WTC11 (cell line): ENCODE results near the gene HERC2. TPM values are rescaled to one million over a fixed set of nuclear protein-coding genes. Genes with fewer than 3 reads are reported as not detected.
"Not testable (repeated sequence)": the region's sequence is repeated elsewhere in the genome, so short reads cannot be mapped to it uniquely, and the experiment has no call there.

Experiments used
- ATAC-seq: fragments of 200-7000 bp; cut with Tn5 transposase; 2 replicates; pipeline ENCODE4 v1.10.0; 2021; ENCODE audit warnings: mild to moderate bottlenecking, moderate library complexity
- CTCF ChIA-PET: fragments of 300-600 bp; sonication (Branson Sonifier 250); formaldehyde crosslinking; loops from one replicate; lab custom pipeline; 2021; ENCODE audit warnings: antibody characterized with exemption; lab: Charles Lee
- POLR2A ChIA-PET: fragments of 350-600 bp; sonication (Branson Sonifier 250); formaldehyde crosslinking; loops from one replicate; lab custom pipeline; 2021; ENCODE audit warnings: antibody characterized with exemption; lab: Charles Lee
- DNase-seq: peaks from one replicate; pipeline ENCODE4 v3.0.0; 2021; ENCODE audit warnings: low spot score
- H3K27ac Mint-ChIP-seq: 2 replicates; pipeline ENCODE4 v1.8.0; 2021; ENCODE audit warnings: mixed read lengths
- H3K27me3 Mint-ChIP-seq: 2 replicates; pipeline ENCODE4 v1.8.0; 2021; ENCODE audit warnings: low read depth, mild to moderate bottlenecking, moderate library complexity, mixed read lengths
- H3K36me3 Mint-ChIP-seq: 2 replicates; pipeline ENCODE4 v1.8.0; 2021; ENCODE audit warnings: mixed read lengths
- H3K4me1 Mint-ChIP-seq: 2 replicates; pipeline ENCODE4 v1.8.0; 2022; ENCODE audit warnings: mixed read lengths
- H3K4me3 Mint-ChIP-seq: 2 replicates; pipeline ENCODE4 v1.8.0; 2021; ENCODE audit warnings: mild to moderate bottlenecking, moderate library complexity, mixed read lengths
- H3K9me3 Mint-ChIP-seq: 2 replicates; pipeline ENCODE4 v1.8.0; 2021; ENCODE audit warnings: mixed read lengths
- AFF4 ChIP-seq: sonication (generic); formaldehyde crosslinking; IDR thresholded peaks from 2 replicates; pipeline ENCODE4 v1.8.1; 2023; ENCODE audit warnings: mild to moderate bottlenecking, missing genetic modification reagents, borderline replicate concordance
- ATF6 ChIP-seq: sonication (generic); formaldehyde crosslinking; IDR thresholded peaks from 2 replicates; pipeline ENCODE4 v1.8.1; 2023; ENCODE audit warnings: mild to moderate bottlenecking, missing genetic modification reagents
- EMX1 ChIP-seq: fragments of 250-450 bp; sonication (Bioruptor Pico); IDR thresholded peaks from 2 replicates; pipeline ENCODE4 v1.8.0; 2021; ENCODE audit warnings: mild to moderate bottlenecking
- FOXK1 ChIP-seq: sonication (generic); formaldehyde crosslinking; IDR thresholded peaks from 2 replicates; pipeline ENCODE4 v1.8.0; 2022; ENCODE audit warnings: mild to moderate bottlenecking, moderate library complexity, missing genetic modification reagents
- JAZF1 ChIP-seq: fragments of 250-450 bp; sonication (Bioruptor Pico); IDR thresholded peaks from 2 replicates; pipeline ENCODE4 v1.9.0; 2021; ENCODE audit warnings: moderate library complexity, mild to moderate bottlenecking, inconsistent platforms
- KAT7 ChIP-seq: sonication (generic); formaldehyde crosslinking; IDR thresholded peaks from 2 replicates; pipeline ENCODE4 v1.8.1; 2023; ENCODE audit warnings: missing genetic modification reagents, mild to moderate bottlenecking, borderline replicate concordance
- MAX ChIP-seq: sonication (generic); formaldehyde crosslinking; IDR thresholded peaks from 2 replicates; pipeline ENCODE4 v1.8.0; 2022; ENCODE audit warnings: mild to moderate bottlenecking, missing genetic modification reagents
- NFE2L1 ChIP-seq: sonication (generic); formaldehyde crosslinking; IDR thresholded peaks from 2 replicates; pipeline ENCODE4 v1.8.1; 2023; ENCODE audit warnings: missing genetic modification reagents
- NR1H2 ChIP-seq: sonication (generic); formaldehyde crosslinking; IDR thresholded peaks from 2 replicates; pipeline ENCODE4 v1.9.0; 2021; ENCODE audit warnings: mild to moderate bottlenecking, moderate library complexity, missing genetic modification reagents
- OVOL2 ChIP-seq: fragments of 250-450 bp; sonication (Bioruptor Pico); IDR thresholded peaks from 2 replicates; pipeline ENCODE4 v1.9.0; 2021; ENCODE audit warnings: mild to moderate bottlenecking, borderline replicate concordance
- SMAD4 ChIP-seq: sonication (generic); formaldehyde crosslinking; IDR thresholded peaks from 2 replicates; pipeline ENCODE4 v1.8.0; 2022; ENCODE audit warnings: mild to moderate bottlenecking, missing genetic modification reagents
- SOX15 ChIP-seq: fragments of 250-450 bp; sonication (Bioruptor Pico); IDR thresholded peaks from 2 replicates; pipeline ENCODE4 v1.9.0; 2021; ENCODE audit warnings: mild to moderate bottlenecking
- TEAD4 ChIP-seq: sonication (generic); formaldehyde crosslinking; IDR thresholded peaks from 2 replicates; pipeline ENCODE4 v1.8.0; 2022; ENCODE audit warnings: mild to moderate bottlenecking, missing genetic modification reagents
- TP53 ChIP-seq: sonication (generic); formaldehyde crosslinking; IDR thresholded peaks from 2 replicates; pipeline ENCODE4 v1.8.1; 2023; ENCODE audit warnings: mild to moderate bottlenecking, missing genetic modification reagents
- ZBTB43 ChIP-seq: sonication (generic); formaldehyde crosslinking; IDR thresholded peaks from 2 replicates; pipeline ENCODE4 v1.8.1; 2023; ENCODE audit warnings: mild to moderate bottlenecking, missing genetic modification reagents
- ZNF396 ChIP-seq: fragments of 250-450 bp; sonication (Bioruptor Pico); IDR thresholded peaks from 2 replicates; pipeline ENCODE4 v1.8.0; 2021; ENCODE audit warnings: mild to moderate bottlenecking, moderate library complexity, borderline replicate concordance
- total RNA-seq: library from RNA; stranded (reverse); gene quantifications from 3 replicates; pipeline ENCODE4 v1.2.3, GENCODE V29; 2021
- TF ChIP-seq, protein P1 (sequence below): sonication (generic); formaldehyde crosslinking; IDR thresholded peaks from 2 replicates; pipeline ENCODE4 v1.8.1; 2022; ENCODE audit warnings: low read depth, mild to moderate bottlenecking, moderate library complexity, missing genetic modification reagents, borderline replicate concordance
- TF ChIP-seq, protein P2 (sequence below): sonication (generic); formaldehyde crosslinking; IDR thresholded peaks from 2 replicates; pipeline ENCODE4 v1.8.1; 2022; ENCODE audit warnings: mild to moderate bottlenecking, missing genetic modification reagents, moderate library complexity, borderline replicate concordance

HERC2 gene
- total RNA-seq, 1 experiment from 2014 or later = 81.5 TPM

DNA sequence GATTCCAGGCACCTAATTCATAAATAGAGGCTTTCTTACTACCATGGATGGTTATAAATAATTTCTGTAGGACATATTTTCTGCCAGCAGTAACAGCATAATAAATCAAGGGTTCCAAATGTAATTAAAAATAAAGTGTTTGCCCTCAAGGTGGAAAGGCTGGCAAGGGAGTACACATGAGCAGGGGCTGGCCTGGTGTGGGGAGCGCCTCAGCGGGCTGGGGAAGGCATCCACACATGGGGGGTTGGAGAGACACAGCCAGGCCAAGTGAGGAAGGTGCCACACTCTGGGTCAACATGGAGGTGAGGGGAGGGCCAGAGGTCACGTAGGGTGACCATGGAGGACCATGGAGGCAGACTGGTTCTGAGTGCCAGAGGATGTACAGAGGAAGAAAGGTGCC is 157.1 kb downstream of the HERC2 start:
- ChIA-PET CTCF (no interaction called here), POLR2A (no interaction called here)
- ATAC-seq (no peak), DNase-seq (no peak)
- TF ChIP-seq SOX15 (CRISPR knock-in tag) (no peak), ZBTB43 (no peak), EMX1 (CRISPR knock-in tag) (no peak)
- Mint-ChIP-seq H3K36me3 (peaks cover 90% of the 10 kb centered on the region), H3K27ac (no peak overlapping the region), H3K9me3 (peaks cover 15% of the 10 kb centered on the region), H3K4me3 (no peak overlapping the region), H3K4me1 (peaks cover 11% of the 10 kb centered on the region), H3K27me3 (no peaks in the 10 kb centered on the region)

DNA sequence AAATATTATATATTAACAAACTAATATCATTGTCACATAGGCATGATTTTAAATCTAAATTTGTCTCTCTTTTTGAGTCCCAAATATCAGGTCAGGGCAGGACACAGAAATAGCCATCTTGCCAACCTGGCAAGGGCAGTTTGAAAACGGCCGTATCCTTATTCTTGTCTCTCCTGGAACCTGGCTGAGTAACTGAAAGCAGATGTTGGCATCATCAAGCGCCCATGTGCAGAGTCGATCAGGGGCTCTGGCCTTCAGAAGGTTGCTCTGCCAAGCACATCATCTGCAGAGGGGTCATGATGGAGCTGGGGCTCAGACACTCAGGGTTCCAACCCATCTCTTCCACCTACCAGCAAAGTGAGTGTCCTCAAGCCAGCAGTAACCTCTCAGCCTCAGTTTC is 167.7 kb downstream of the HERC2 start:
- Mint-ChIP-seq H3K9me3 (peaks cover 36% of the 10 kb centered on the region), H3K36me3 (peaks cover 59% of the 10 kb centered on the region), H3K27ac (no peak overlapping the region), H3K4me3 (no peak overlapping the region), H3K4me1 (no peaks in the 10 kb centered on the region), H3K27me3 (no peaks in the 10 kb centered on the region)
- no peak for ATAC-seq
- POLR2A ChIA-PET = no interaction called here
- no peak for DNase-seq
- CTCF ChIA-PET = no interaction called here
- TF ChIP-seq MAX (CRISPR knock-in tag) (no peak), KAT7 (CRISPR knock-in tag) (no peak), AFF4 (CRISPR knock-in tag) (no peak), ATF6 (CRISPR knock-in tag) (no peak), EMX1 (CRISPR knock-in tag) (no peak)
- TF ChIP-seq, all 79 proteins: peak for 0

DNA sequence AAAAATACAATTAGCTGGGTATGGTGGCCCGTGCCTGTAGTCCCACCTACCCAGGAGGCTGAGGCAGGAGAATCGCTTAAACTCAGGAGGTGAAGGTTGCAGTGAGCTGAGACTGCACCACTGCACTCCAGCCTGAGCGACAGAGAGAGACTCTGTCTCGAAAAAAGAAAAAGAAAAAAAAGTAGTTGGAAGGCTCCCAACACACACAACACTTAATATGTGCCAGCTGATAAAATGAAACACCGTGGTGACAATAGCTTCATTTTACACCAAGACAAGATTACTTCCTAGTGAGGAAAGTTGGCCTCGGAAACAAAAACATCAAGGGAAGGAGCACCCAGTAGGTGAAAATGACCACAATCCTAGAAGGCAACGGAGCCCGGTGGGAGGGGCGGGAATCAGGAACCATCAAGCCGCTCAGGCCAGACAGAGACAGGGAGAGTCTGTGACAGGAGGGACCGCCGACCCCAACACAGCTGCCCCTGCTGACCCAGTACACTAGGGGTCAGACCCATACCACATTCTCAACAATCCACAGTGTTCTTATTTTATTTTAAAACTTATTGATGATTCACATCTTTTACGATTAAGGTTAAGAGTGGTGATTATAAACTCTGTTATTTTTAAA is 168.4 kb downstream of the HERC2 start:
- H3K27me3 Mint-ChIP-seq = no peaks in the 10 kb centered on the region
- DNase-seq (no peak), ATAC-seq (no peak)
- peaks cover 55% of the 10 kb centered on the region for H3K36me3 Mint-ChIP-seq
- no peaks in the 10 kb centered on the region for H3K4me1 Mint-ChIP-seq
- peak overlapping the region; percentile 26; the same call in 1 of the 2 replicates for H3K27ac Mint-ChIP-seq
- H3K4me3 Mint-ChIP-seq = no peak overlapping the region
- H3K9me3 Mint-ChIP-seq = peaks cover 32% of the 10 kb centered on the region
- TF ChIP-seq FOXK1 (CRISPR knock-in tag) = no peak
- TF ChIP-seq TP53 (CRISPR knock-in tag) = no peak
- TF ChIP-seq SMAD4 (CRISPR knock-in tag) = no peak
- TF ChIP-seq, protein P1, sequence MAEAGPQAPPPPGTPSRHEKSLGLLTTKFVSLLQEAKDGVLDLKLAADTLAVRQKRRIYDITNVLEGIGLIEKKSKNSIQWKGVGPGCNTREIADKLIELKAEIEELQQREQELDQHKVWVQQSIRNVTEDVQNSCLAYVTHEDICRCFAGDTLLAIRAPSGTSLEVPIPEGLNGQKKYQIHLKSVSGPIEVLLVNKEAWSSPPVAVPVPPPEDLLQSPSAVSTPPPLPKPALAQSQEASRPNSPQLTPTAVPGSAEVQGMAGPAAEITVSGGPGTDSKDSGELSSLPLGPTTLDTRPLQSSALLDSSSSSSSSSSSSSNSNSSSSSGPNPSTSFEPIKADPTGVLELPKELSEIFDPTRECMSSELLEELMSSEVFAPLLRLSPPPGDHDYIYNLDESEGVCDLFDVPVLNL (CRISPR knock-in tag) = no peak
- no peak for TF ChIP-seq NFE2L1
- TF ChIP-seq ZNF396 (CRISPR knock-in tag) = no peak
- no peak for TF ChIP-seq TEAD4 (CRISPR knock-in tag)
- no peak for TF ChIP-seq OVOL2
- no peak for TF ChIP-seq NR1H2 (CRISPR knock-in tag)
- TF ChIP-seq, protein P2, sequence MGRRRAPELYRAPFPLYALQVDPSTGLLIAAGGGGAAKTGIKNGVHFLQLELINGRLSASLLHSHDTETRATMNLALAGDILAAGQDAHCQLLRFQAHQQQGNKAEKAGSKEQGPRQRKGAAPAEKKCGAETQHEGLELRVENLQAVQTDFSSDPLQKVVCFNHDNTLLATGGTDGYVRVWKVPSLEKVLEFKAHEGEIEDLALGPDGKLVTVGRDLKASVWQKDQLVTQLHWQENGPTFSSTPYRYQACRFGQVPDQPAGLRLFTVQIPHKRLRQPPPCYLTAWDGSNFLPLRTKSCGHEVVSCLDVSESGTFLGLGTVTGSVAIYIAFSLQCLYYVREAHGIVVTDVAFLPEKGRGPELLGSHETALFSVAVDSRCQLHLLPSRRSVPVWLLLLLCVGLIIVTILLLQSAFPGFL = no peak
- TF ChIP-seq ZBTB43 = no peak
- TF ChIP-seq JAZF1 (CRISPR knock-in tag) = no peak
- CTCF ChIA-PET = interaction anchor here (0.8 kb wide), 1 partner anchor 27 kb away, joined by 3 read pairs; no protein-coding TSS in a partner anchor
- POLR2A ChIA-PET = no interaction called here

GRCh38 chr15:28152538-28152923 is 169.4 kb downstream of the HERC2 start:
- H3K36me3 Mint-ChIP-seq = peaks cover 51% of the 10 kb centered on the region
- H3K27ac Mint-ChIP-seq, H3K27me3 Mint-ChIP-seq, H3K4me1 Mint-ChIP-seq, ATAC-seq, H3K4me3 Mint-ChIP-seq, DNase-seq, POLR2A ChIA-PET, CTCF ChIA-PET: not testable (repeated sequence)
- peaks cover 26% of the 10 kb centered on the region for H3K9me3 Mint-ChIP-seq
